Gastrocnemius medialis (tissue), 4 donors: ENCODE measurements around the gene MRGPRD.

Experiments
- CTCF ChIP-seq, 5 experiments: fragments of 450-650 bp in 3 of 5; fragments of 200-600 bp in 2 of 5; sonication (generic) in 2 of 5; IDR thresholded peaks in 4 of 5; conservative IDR thresholded peaks in 1 of 5; 1 replicate in 4 of 5; 2 replicates in 1 of 5; pipeline ENCODE4 v1.5.1; 2016 to 2019; ENCODE audit warnings: antibody characterized with exemption in 5 of 5, mild to moderate bottlenecking in 3 of 5, moderate library complexity in 3 of 5
- POLR2A ChIP-seq, 2 donors: fragments of 450-650 bp; IDR thresholded peaks; one replicate each; pipeline ENCODE4 v1.6.1; 2017; ENCODE audit warnings: antibody characterized with exemption in 2 of 2, mild to moderate bottlenecking in 2 of 2, moderate library complexity in 2 of 2

GRCh38 chr11:68973219-68973618, 7.6 kb downstream of the MRGPRD start:
- TF ChIP-seq CTCF (IDR thresholded peaks at IDR 0.05 in 4 of 5, conservative IDR thresholded peaks at IDR 0.05 in 1 of 5) (no peak), POLR2A (IDR thresholded peaks at IDR 0.05) (no peak)
